H1 (cell line): ENCODE measurements around the gene NLGN4X. TPM values are rescaled to one million over a fixed set of nuclear protein-coding genes. Genes with fewer than 3 reads are reported as not detected.

ENCODE experiments used
- CHD7 ChIP-seq: fragments of 300-600 bp; sonication (generic); IDR thresholded peaks from 2 replicates; pipeline ENCODE4 v1.7.1; 2012; ENCODE audit warnings: low read length, moderate library complexity, mild to moderate bottlenecking, inconsistent platforms; ENCODE audit not compliant: insufficient replicate concordance
- GABPA ChIP-seq: IDR thresholded peaks from 2 replicates; pipeline ENCODE4 v1.6.1; 2011; ENCODE audit warnings: mild to moderate bottlenecking, low read length, moderate library complexity, borderline replicate concordance; ENCODE audit not compliant: insufficient read depth
- JUND ChIP-seq: IDR thresholded peaks from 2 replicates; pipeline ENCODE4 v1.6.1; 2011; ENCODE audit warnings: mild to moderate bottlenecking, improper control_type of control experiment, low read length
- YY1 ChIP-seq: IDR thresholded peaks from 2 replicates; pipeline ENCODE4 v1.6.1; 2011; ENCODE audit warnings: low read depth, mild to moderate bottlenecking, low read length
- polyA plus RNA-seq, 7 experiments: library from polyadenylated mRNA; depleted of rRNA in 3 of 7; stranded (reverse) in 5 of 7; unstranded in 2 of 7; fragments of >200 nt in 5 of 7; fragments of 200-250 nt in 2 of 7; gene quantifications; 1 replicate in 5 of 7; 2 replicates in 1 of 7; 4 replicates in 1 of 7; pipeline versions ENCODE4 v1.2.1 to v1.2.3, GENCODE V29; 2011 to 2013; ENCODE audit warnings: missing spikeins in 2 of 7, mixed read lengths in 2 of 7
- total RNA-seq: library from RNA; stranded (reverse); fragmentation: NEBNext Ultra II Directional; extraction: Animal tissue kit (Norgen Biotek cat#: 25700); gene quantifications from 2 replicates; pipeline ENCODE4 v1.2.1, GENCODE V29; 2021

The NLGN4X gene
- total and polyA plus RNA-seq, 2 of the 8 experiments (the other 6 are each of a cell fraction or from before 2014, with no cell fraction given) = 104 to 124 TPM

GRCh38 chrX:6151971-6152370, 76.7 kb downstream of the NLGN4X start (continued):
- TF ChIP-seq CHD7 = no peak
- TF ChIP-seq JUND = no peak
- TF ChIP-seq GABPA = no peak
- no peak for TF ChIP-seq YY1
